Endothelial cell of umbilical vein (primary cell): ENCODE results near the gene SLC2A11.

Experiments
- EZH2 ChIP-seq: IDR thresholded peaks from 2 replicates; pipeline ENCODE4 v1.6.1; 2012; ENCODE audit warnings: borderline replicate concordance, low read depth, mild to moderate bottlenecking, moderate library complexity, low read length, inconsistent platforms; ENCODE audit not compliant: severe bottlenecking
- GATA2 ChIP-seq: IDR thresholded peaks from 2 replicates; pipeline ENCODE4 v1.7.0; 2011; ENCODE audit warnings: low read depth, mild to moderate bottlenecking, moderate library complexity, mixed read lengths, low read length; ENCODE audit not compliant: insufficient read length, insufficient read depth
- JUN ChIP-seq: IDR thresholded peaks from 2 replicates; pipeline ENCODE4 v1.6.1; 2011; ENCODE audit warnings: borderline replicate concordance, low read depth; ENCODE audit not compliant: insufficient read length, insufficient read depth
- MYC ChIP-seq: IDR thresholded peaks from one replicate; pipeline ENCODE4 v1.6.1; 2011; ENCODE audit warnings: mild to moderate bottlenecking, low read depth, low read length
- POLR2A ChIP-seq: IDR thresholded peaks from 2 replicates; pipeline ENCODE4 v1.6.1; 2012; ENCODE audit warnings: low read depth, mild to moderate bottlenecking, control low read depth, low read length
- POLR2AphosphoS5 ChIP-seq: IDR thresholded peaks from 2 replicates; pipeline ENCODE4 v1.6.1; 2012; ENCODE audit warnings: low read depth, mild to moderate bottlenecking, control low read depth, low read length, moderate library complexity; ENCODE audit not compliant: insufficient read depth
- TF ChIP-seq, protein P1 (sequence below), 2 donors: IDR thresholded peaks; 1 replicate in 1 of 2; 2 replicates in 1 of 2; pipeline ENCODE4 v1.5.1; 2011; ENCODE audit warnings: low read length in 2 of 2, mild to moderate bottlenecking in 2 of 2, moderate library complexity in 2 of 2, control low read depth in 1 of 2, inconsistent platforms in 1 of 2, low read depth in 1 of 2; ENCODE audit not compliant: insufficient read depth in 1 of 2; ENCODE audit errors: extremely low read depth in 1 of 2
- TF ChIP-seq, protein P2 (sequence below): IDR thresholded peaks from 2 replicates; pipeline ENCODE4 v1.6.1; 2011; ENCODE audit not compliant: insufficient read depth, insufficient read length

DNA sequence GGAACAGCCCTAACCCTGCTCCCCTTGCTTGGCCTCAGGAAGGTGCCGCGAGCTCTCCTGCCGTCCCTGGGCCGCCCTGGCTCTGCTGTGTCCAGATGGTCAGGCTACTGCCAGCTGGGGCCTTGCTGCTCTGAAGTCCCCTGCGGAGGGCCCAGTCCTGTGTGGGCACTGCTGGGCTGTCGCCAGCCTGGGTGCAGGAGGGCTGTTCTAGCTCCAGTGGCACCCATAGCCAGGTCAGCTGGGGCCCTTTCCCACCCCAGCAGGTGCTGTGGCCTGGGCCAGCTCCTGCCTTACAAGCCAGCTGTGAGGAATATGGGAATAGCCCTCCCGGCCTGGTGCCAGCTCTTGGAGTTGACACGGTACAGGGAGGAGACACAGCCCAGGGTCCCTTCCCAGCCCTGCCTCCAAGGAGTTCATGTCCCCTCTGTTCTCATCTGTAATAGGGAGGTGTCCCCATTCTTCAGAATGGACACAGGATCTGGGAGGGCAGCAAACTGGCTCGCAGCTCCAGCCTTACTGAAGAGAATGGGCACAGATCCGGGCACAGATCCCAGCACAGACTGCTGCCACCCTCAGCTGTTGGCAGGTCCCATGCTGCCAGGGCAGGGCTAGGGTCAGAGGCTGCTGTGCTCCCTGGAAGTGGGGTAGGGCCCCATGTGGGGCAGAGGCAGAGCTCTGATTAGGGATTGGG lies 22.7 kb upstream of the SLC2A11 start:
- TF ChIP-seq POLR2A (no peak), EZH2 (no peak), MYC (no peak), POLR2AphosphoS5 (no peak), JUN (no peak), GATA2 (no peak)
- TF ChIP-seq, protein P1, sequence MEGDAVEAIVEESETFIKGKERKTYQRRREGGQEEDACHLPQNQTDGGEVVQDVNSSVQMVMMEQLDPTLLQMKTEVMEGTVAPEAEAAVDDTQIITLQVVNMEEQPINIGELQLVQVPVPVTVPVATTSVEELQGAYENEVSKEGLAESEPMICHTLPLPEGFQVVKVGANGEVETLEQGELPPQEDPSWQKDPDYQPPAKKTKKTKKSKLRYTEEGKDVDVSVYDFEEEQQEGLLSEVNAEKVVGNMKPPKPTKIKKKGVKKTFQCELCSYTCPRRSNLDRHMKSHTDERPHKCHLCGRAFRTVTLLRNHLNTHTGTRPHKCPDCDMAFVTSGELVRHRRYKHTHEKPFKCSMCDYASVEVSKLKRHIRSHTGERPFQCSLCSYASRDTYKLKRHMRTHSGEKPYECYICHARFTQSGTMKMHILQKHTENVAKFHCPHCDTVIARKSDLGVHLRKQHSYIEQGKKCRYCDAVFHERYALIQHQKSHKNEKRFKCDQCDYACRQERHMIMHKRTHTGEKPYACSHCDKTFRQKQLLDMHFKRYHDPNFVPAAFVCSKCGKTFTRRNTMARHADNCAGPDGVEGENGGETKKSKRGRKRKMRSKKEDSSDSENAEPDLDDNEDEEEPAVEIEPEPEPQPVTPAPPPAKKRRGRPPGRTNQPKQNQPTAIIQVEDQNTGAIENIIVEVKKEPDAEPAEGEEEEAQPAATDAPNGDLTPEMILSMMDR (IDR thresholded peaks at IDR 0.05; ENCODE audit: extremely low read depth in 1 of 2, insufficient read depth in 1 of 2, low read depth in 1 of 2, low read length in 2 of 2) = no peak
- TF ChIP-seq, protein P2, sequence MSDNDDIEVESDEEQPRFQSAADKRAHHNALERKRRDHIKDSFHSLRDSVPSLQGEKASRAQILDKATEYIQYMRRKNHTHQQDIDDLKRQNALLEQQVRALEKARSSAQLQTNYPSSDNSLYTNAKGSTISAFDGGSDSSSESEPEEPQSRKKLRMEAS = no peak
